LNCaP clone FGC (cell line): ENCODE data around the gene SLC27A3.
"Not testable (repeated sequence)": the region's sequence is repeated elsewhere in the genome, so short reads cannot be mapped to it uniquely, and the experiment has no call there.

ENCODE experiments used
- DNase-seq: peaks from one replicate; pipeline ENCODE4 v3.0.0-alpha.2; 2011; ENCODE audit warnings: low read depth
- H3K4me3 ChIP-seq: 2 replicates; pipeline ENCODE4 v1.5.1; 2011; ENCODE audit warnings: mild to moderate bottlenecking, low read depth, low read length, control low read depth
- TF ChIP-seq, protein P1 (sequence below): IDR thresholded peaks from 2 replicates; pipeline ENCODE4 v1.5.1; 2012; ENCODE audit warnings: mild to moderate bottlenecking; ENCODE audit not compliant: control insufficient read depth, insufficient read depth; ENCODE audit errors: extremely low read depth

SLC27A3 gene

DNA sequence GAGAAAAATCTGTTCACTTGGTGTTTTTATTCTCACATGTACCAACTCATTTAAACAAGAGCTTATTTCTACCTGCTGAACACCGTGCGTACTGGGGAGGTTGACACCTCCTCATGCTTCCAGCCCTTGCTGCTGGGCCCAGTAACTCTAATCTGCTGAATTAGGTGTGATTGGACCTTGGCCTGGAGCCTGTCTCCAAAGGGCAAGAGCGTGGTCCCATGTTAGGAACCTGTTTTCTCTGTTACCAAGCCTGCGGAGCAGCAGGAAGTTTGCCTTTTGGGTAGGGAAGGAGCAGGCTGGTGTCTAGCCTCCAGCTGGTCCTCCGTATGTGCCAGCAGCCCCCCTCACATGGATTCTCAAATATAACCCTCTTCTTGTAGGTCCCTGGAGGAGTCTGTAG, 10.9 kb upstream of the SLC27A3 start:
- TF ChIP-seq, protein P1, sequence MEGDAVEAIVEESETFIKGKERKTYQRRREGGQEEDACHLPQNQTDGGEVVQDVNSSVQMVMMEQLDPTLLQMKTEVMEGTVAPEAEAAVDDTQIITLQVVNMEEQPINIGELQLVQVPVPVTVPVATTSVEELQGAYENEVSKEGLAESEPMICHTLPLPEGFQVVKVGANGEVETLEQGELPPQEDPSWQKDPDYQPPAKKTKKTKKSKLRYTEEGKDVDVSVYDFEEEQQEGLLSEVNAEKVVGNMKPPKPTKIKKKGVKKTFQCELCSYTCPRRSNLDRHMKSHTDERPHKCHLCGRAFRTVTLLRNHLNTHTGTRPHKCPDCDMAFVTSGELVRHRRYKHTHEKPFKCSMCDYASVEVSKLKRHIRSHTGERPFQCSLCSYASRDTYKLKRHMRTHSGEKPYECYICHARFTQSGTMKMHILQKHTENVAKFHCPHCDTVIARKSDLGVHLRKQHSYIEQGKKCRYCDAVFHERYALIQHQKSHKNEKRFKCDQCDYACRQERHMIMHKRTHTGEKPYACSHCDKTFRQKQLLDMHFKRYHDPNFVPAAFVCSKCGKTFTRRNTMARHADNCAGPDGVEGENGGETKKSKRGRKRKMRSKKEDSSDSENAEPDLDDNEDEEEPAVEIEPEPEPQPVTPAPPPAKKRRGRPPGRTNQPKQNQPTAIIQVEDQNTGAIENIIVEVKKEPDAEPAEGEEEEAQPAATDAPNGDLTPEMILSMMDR = no peak
- no peak for DNase-seq
- H3K4me3 ChIP-seq = no peak overlapping the region

DNA sequence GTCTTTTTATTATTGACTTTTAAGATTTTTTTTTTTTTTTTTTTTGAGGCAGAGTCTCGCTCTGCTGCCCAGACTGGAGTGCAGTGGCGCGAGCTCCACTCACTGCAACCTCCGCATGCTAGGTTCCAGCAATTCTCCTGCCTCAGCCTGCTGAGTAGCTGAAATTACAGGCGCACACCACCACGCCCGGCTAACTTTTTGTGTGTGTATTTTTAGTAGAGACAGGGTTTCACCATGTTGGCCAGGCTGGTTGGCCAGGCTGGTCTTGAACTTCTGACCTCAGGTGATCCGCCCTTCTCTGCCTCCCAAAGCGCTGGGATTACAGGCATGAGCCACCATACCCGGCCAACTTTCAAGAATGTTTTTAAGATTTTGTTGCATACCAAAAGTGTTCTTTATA, 8.5 kb upstream of the SLC27A3 start:
- DNase-seq = not testable (repeated sequence)

DNA sequence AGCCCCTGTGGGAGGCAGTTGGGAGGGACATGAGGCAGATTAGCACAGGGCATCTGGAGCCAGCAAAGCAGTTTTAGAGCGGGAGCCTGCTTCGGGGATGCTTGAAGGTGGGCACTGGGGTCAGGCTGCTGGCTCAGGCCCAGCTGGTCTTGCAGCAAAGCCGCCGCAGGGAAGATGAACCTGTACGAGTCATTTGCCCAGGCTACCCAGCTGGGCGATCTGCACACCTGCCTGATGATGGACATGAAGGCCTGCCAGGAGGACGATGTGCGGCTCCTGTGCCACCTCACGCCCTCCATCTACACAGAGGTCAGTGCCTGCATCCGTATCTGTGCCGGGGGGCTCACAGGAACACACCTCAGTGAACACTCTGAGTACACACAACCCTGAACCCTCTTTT, 7.7 kb upstream of the SLC27A3 start:
- TF ChIP-seq, protein P1 = no peak
- H3K4me3 ChIP-seq = no peak overlapping the region
- DNase-seq = no peak

More for the DNA sequence above, 8.5 kb upstream of the SLC27A3 start:
- H3K4me3 ChIP-seq = not testable (repeated sequence)

DNA sequence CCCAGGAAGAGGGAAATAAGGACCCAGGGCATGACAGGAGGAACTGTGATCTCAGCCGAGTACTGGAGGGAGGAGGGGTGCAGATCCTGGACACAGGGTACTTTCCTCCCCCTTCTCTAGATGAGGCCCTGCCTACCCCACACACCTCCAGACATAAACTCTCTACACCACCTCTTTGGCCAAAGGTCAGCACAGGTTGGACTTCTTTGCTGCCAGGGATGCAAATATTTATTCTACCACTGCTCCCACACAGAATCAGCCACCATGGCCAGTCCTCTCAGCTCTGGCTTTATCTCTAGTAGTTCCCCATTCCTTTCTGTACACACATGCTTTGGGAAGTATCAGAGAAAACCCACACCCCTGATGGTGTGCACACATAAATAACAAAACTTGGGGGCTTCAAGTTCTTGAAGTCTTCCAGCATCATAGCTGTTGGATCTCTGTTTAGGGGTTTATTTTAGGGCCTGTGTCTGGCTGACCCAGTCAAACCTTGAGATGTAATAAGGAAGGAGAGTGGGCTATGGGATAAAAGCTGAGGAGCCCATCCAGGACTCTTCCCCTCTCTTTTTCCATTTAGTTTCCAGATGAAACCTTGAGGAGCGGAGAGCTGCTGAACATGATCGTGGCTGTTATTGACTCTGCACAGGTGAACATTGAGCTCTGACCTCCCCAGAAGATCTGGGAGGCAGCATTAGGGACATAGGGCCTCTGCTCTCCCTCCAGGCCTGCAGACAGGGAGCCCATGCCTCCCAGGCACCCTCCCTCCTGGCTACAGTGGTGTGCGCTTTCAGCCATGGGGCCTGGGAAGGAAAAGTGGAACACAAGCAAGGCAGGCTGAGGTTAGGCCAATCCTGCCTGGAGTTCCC, 6.7 kb upstream of the SLC27A3 start:
- DNase-seq = peak; percentile 68
- TF ChIP-seq, protein P1 = no peak
- H3K4me3 ChIP-seq = no peak overlapping the region

DNA sequence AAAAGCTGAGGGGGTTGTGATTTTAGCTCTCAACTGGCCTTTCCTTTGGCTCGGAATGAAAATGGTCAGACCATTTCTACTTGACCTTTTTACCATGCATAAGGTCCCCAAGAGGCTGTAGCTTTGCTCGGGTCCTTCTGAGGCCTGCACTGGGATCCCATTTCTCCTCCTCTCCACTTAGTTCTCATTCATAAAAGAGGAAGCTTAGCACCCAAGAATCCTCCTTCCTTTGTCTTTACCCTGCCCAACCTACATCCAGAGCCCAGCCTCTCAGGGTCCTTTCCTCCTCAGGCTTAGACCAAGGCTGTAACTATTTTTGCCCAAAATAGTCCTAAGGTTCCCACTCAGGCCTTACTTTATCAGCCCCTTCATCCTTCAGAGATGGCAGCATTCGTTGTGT, 6.0 kb upstream of the SLC27A3 start:
- TF ChIP-seq, protein P1 = no peak
- H3K4me3 ChIP-seq = no peak overlapping the region
- DNase-seq = no peak

DNA sequence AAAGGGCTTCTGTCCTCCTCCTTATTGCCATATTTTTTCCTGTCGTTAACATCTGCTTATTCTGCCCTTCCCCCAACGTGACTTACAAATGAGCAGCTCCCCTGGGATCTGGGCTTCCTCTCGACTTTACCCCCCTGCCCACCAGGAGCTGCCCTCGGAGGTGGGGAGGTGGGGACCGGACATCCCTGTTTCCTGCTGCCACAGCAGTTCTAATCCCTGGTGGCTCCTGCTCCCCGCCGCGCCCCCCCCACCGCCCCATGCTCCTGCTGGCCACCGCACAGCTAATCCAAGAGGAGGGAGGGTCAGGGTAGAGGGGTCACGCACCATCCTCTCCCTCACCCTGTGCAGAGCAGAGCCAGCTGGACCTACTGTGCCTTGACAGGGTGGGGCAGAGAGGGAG, 4.4 kb upstream of the SLC27A3 start:
- H3K4me3 ChIP-seq = no peak overlapping the region
- TF ChIP-seq, protein P1 = no peak
- no peak for DNase-seq

DNA sequence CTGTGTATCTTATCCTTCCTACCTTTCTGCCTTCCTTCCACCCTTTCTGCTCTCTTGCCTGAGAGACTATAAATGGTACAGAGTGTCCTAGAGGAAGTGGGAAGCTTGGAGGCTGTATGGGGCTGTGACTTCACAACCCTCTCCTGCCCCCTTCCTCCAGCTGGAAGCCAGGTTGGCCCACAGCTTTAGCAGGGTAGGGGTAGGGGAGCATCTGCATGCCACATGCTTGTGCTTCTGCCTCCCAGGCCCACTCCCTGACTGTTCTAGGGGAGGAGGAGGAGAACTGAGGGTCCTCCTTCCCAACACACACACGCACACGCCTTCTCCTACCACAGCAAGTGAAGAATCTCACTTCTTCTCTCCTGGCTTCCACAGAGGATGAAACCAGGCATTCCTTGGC, 3.9 kb upstream of the SLC27A3 start:
- no peak overlapping the region for H3K4me3 ChIP-seq
- TF ChIP-seq, protein P1 = no peak
- DNase-seq = no peak
